Psoas muscle (tissue), 8 donors: ENCODE data around the gene GNMT. TPM values are rescaled to one million over a fixed set of nuclear protein-coding genes. Genes with fewer than 3 reads are reported as not detected.

Experiments
- ATAC-seq, 4 donors: fragments of 200-7000 bp; cut with Tn5 transposase; one replicate each; pipeline ENCODE4 v1.9.1; 2020; ENCODE audit warnings: moderate library complexity in 3 of 4, mild to moderate bottlenecking in 2 of 4
- DNase-seq, 2 donors: peaks; one replicate each; pipeline ENCODE4 v3.0.0-alpha.2; 2020
- H3K27ac ChIP-seq: fragments of 200-600 bp; one replicate; pipeline ENCODE4 v1.8.0; 2022
- H3K27me3 ChIP-seq, 3 donors: fragments of 200-600 bp in 1 of 3; one replicate each; pipeline versions ENCODE4 v1.6.1 to v1.8.0; 2013 to 2022; ENCODE audit warnings: low read length in 2 of 3, mild to moderate bottlenecking in 2 of 3, moderate library complexity in 1 of 3; ENCODE audit not compliant: insufficient read depth in 3 of 3
- H3K36me3 ChIP-seq, 2 donors: fragments of 200-600 bp in 1 of 2; one replicate each; pipeline versions ENCODE4 v1.6.1 to v1.8.0; 2013 to 2022; ENCODE audit warnings: low read depth in 1 of 2, mild to moderate bottlenecking in 1 of 2, moderate library complexity in 1 of 2; ENCODE audit not compliant: insufficient read depth in 1 of 2
- H3K4me1 ChIP-seq: fragments of 200-600 bp; one replicate; pipeline ENCODE4 v1.8.0; 2022
- H3K4me3 ChIP-seq: fragments of 200-600 bp; one replicate; pipeline ENCODE4 v1.8.0; 2022; ENCODE audit warnings: mild to moderate bottlenecking
- H3K9me3 ChIP-seq: fragments of 200-600 bp; one replicate; pipeline ENCODE4 v1.8.0; 2022
- WGBS, 3 donors: extraction: QIAGEN DNeasy Blood & Tissue Kit; methylation state at CpG; one replicate each; pipeline versions ENCODE4 v1.1.6 to v1.1.7; 2013; 5-methylcytosine and 5-hydroxymethylcytosine counted together
- intact Hi-C, 2 donors: fragments of 100-400 bp; cut with DNase I; formaldehyde crosslinking; loops; one replicate each; pipeline versions ENCODE4 v1.11.0 to v1.14.2; 2022
- polyA plus RNA-seq, 3 donors: library from polyadenylated mRNA; stranded (reverse); fragments of 200-250 nt; gene quantifications; one replicate each; pipeline ENCODE4 v1.2.3, GENCODE V29; 2013
- total RNA-seq, 4 donors: library from RNA; stranded (reverse); fragmentation: NEBNext Ultra II Directional in 2 of 4; extraction: Animal tissue kit (Norgen Biotek cat#: 25700) in 2 of 4; gene quantifications; one replicate each; pipeline versions ENCODE4 v1.2.1 to v1.2.4, GENCODE V29; 2021 to 2023
- TF ChIP-seq, protein P1 (sequence below): fragments of 200-600 bp; IDR thresholded peaks from one replicate; pipeline ENCODE4 v1.8.0; 2022; ENCODE audit warnings: antibody characterized with exemption
- donor health status: healthy with polysubstance abuse.
- donor health status: DM: no; HTN: no; CAD: no; lungs with moderate emphysema.
- donor health status: Bipolar disorder and iron deficiency.
- donor health status: healthy.
- donor health status: DM: yes; HTN: yes; CAD: no.
- donor health status: DM: no; HTN: no; CAD: no.
- donor health status: DM: no; HTN: no; CAD: no.
- donor health status: DM: yes; HTN: yes; CAD: no.

GNMT gene
- total and polyA plus RNA-seq, 7 donors = 0.09 to 0.74 (median 0.27) TPM; not detected in 1

DNA sequence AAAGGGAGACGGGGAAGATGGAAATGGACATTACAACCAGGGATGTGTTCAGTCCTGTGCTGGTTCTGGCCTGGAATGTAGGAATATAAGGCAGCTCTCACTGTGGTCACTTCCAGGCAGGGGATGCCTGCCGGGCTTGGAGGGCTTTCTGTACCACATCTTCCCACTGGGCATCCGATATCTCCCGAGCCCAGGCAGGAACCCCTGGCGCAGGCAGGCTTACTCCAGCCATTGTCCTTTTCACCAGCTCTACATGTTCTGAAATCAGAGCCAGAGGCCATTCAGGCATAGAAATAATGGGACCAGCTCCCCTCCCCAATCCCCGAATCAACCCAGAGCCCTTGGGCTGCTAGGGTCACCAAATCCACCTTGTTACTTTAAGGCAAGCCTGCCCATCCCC is 51.8 kb downstream of the GNMT start:
- peaks cover 38% of the 10 kb centered on the region for H3K4me1 ChIP-seq
- ATAC-seq (no peak), DNase-seq (no peak)
- H3K4me3 ChIP-seq = peak overlapping the region; percentile 77
- H3K27me3 ChIP-seq = no peaks in the 10 kb centered on the region
- 74 to 86% (median 75%) methylated on average over 6 of the region's 6 CpGs for WGBS, 3 donors
- intact Hi-C loops = loop anchor here in 1 of 2 donors (2.0 kb wide), 1 partner anchor 48 kb away; no protein-coding TSS in a partner anchor
- H3K9me3 ChIP-seq = no peaks in the 10 kb centered on the region
- peak overlapping the region; percentile 87 for H3K27ac ChIP-seq
- peaks cover 6 to 51% of the 10 kb centered on the region in 2 donors for H3K36me3 ChIP-seq
- TF ChIP-seq, protein P1, sequence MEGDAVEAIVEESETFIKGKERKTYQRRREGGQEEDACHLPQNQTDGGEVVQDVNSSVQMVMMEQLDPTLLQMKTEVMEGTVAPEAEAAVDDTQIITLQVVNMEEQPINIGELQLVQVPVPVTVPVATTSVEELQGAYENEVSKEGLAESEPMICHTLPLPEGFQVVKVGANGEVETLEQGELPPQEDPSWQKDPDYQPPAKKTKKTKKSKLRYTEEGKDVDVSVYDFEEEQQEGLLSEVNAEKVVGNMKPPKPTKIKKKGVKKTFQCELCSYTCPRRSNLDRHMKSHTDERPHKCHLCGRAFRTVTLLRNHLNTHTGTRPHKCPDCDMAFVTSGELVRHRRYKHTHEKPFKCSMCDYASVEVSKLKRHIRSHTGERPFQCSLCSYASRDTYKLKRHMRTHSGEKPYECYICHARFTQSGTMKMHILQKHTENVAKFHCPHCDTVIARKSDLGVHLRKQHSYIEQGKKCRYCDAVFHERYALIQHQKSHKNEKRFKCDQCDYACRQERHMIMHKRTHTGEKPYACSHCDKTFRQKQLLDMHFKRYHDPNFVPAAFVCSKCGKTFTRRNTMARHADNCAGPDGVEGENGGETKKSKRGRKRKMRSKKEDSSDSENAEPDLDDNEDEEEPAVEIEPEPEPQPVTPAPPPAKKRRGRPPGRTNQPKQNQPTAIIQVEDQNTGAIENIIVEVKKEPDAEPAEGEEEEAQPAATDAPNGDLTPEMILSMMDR = no peak

DNA sequence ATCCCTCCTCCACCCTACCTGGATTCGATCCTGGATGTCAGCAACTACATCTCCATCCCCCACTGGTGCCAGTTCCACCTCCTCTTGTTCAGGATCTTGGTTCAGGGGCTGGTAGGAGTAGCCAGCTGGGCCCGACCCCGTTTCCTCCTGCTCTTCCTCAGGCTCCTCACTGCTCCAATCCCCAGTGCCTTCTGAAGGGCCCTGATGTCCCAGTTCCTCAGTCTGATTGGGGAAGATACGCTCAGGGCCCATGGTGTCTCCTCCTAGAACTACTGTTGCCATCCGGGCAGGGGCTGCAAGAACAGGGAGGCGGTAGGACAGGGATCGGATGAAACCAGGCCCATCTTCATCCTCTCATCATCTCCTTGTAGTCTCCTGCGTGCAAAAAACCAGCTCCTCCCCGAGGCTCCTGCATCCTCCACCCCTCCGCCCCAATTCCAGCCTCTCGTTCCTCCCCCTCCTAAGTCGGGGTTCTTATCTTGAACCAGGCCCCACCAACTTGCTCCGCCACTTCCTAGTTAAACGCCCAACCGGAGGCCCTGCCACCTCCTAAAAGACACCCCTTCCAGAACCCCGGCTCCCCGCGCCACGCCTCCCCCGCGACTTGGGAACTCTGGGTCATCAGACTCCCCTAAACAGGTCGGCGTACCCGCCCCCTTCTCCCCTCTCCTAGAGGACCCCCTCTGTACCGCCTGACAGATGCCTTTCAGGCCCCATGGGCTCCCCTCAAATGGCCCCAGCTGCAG is 52.7 kb downstream of the GNMT start:
- WGBS, 3 donors = 3 to 6% (median 4%) methylated on average over 25 of the region's 25 CpGs
- TF ChIP-seq, protein P1 = no peak
- Histone ChIP-seq H3K4me1 (peaks cover 47% of the 10 kb centered on the region), H3K9me3 (no peaks in the 10 kb centered on the region), H3K36me3 (peaks cover 6 to 51% of the 10 kb centered on the region in 2 donors), H3K4me3 (peak overlapping the region; percentile 77), H3K27me3 (no peaks in the 10 kb centered on the region), H3K27ac (peak overlapping the region; percentile 87)
- no peak for ATAC-seq
- intact Hi-C loops = loop anchor here in 1 of 2 donors (2.0 kb wide), 1 partner anchor 48 kb away; no protein-coding TSS in a partner anchor
- no peak for DNase-seq

Other genes starting within 250 kb of the GNMT start
- gene PRPH2, start 238.2 kb upstream of the GNMT start, total RNA-seq = 1 to 10 TPM; 1.8 to 4.9 (median 3.1) TPM
- gene PRPH2, start 238.2 kb upstream of the GNMT start, polyA plus RNA-seq = 1 to 10 TPM in 1 of 3 donors, under 1 TPM in 2; 0.13 to 2.8 (median 0.66) TPM
- gene TBCC, start 214.7 kb upstream of the GNMT start, total RNA-seq = 10 to 100 TPM; 17.0 to 26.9 (median 18.9) TPM
- gene TBCC, start 214.7 kb upstream of the GNMT start, polyA plus RNA-seq = 10 to 100 TPM; 13.1 to 41.3 (median 29.8) TPM
- gene BICRAL, start 178.7 kb upstream of the GNMT start, total RNA-seq = 10 to 100 TPM in 2 of 4 donors, 1 to 10 TPM in 2; 6.2 to 12.2 (median 10.5) TPM
- 1 to 10 TPM; 2.8 to 5.0 (median 2.9) TPM for gene BICRAL, start 178.7 kb upstream of the GNMT start, polyA plus RNA-seq
- gene RPL7L1, start 81.1 kb upstream of the GNMT start, total RNA-seq = 10 to 100 TPM; 50.7 to 70.4 (median 62.9) TPM
- gene RPL7L1, start 81.1 kb upstream of the GNMT start, polyA plus RNA-seq = 100 to 1,000 TPM in 1 of 3 donors, 10 to 100 TPM in 2; 35.5 to 107 (median 90.6) TPM
- gene PTCRA, start 44.7 kb upstream of the GNMT start, total RNA-seq = not detected
- under 1 TPM in 1 of 3 donors, not detected in 2; 0.09 TPM for gene PTCRA, start 44.7 kb upstream of the GNMT start, polyA plus RNA-seq
- 10 to 100 TPM in 2 of 4 donors, 1 to 10 TPM in 2; 6.8 to 11.9 (median 9.5) TPM for gene CNPY3, start 31.3 kb upstream of the GNMT start, total RNA-seq
- 10 to 100 TPM in 2 of 3 donors, 1 to 10 TPM in 1; 5.7 to 13.7 (median 10.8) TPM for gene CNPY3, start 31.3 kb upstream of the GNMT start, polyA plus RNA-seq
- gene PEX6, start 18.4 kb downstream of the GNMT start, total RNA-seq = 10 to 100 TPM; 15.4 to 37.4 (median 25.8) TPM
- 10 to 100 TPM; 12.0 to 37.8 (median 16.5) TPM for gene PEX6, start 18.4 kb downstream of the GNMT start, polyA plus RNA-seq
- gene PPP2R5D, start 23.8 kb downstream of the GNMT start, total RNA-seq = 10 to 100 TPM; 25.9 to 36.4 (median 31.0) TPM
- gene PPP2R5D, start 23.8 kb downstream of the GNMT start, polyA plus RNA-seq = 10 to 100 TPM; 25.6 to 46.7 (median 27.1) TPM
- 10 to 100 TPM; 20.3 to 27.5 (median 26.9) TPM for gene MEA1, start 53.2 kb downstream of the GNMT start, total RNA-seq
- 10 to 100 TPM; 42.5 to 95.2 (median 48.6) TPM for gene MEA1, start 53.2 kb downstream of the GNMT start, polyA plus RNA-seq
- 100 to 1,000 TPM in 2 of 4 donors, 10 to 100 TPM in 2; 75.2 to 115 (median 99.1) TPM for gene KLHDC3, start 53.5 kb downstream of the GNMT start, total RNA-seq
- 100 to 1,000 TPM in 1 of 3 donors, 10 to 100 TPM in 2; 61.7 to 198 (median 97.1) TPM for gene KLHDC3, start 53.5 kb downstream of the GNMT start, polyA plus RNA-seq
- 10 to 100 TPM; 31.0 to 47.3 (median 37.5) TPM for gene RRP36, start 60.9 kb downstream of the GNMT start, total RNA-seq
- 10 to 100 TPM; 39.7 to 70.5 (median 68.2) TPM for gene RRP36, start 60.9 kb downstream of the GNMT start, polyA plus RNA-seq
- gene CUL7, start 93.1 kb downstream of the GNMT start, total RNA-seq = 10 to 100 TPM in 3 of 4 donors, 1 to 10 TPM in 1; 9.3 to 23.4 (median 20.1) TPM
- 10 to 100 TPM in 1 of 3 donors, 1 to 10 TPM in 2; 6.0 to 11.5 (median 6.5) TPM for gene CUL7, start 93.1 kb downstream of the GNMT start, polyA plus RNA-seq
- 100 to 1,000 TPM in 1 of 4 donors, 10 to 100 TPM in 3; 61.3 to 138 (median 94.5) TPM for gene MRPL2, start 98.7 kb downstream of the GNMT start, total RNA-seq
- gene MRPL2, start 98.7 kb downstream of the GNMT start, polyA plus RNA-seq = 100 to 1,000 TPM in 1 of 3 donors, 10 to 100 TPM in 2; 91.1 to 139 (median 91.2) TPM
- 10 to 100 TPM; 13.0 to 20.9 (median 15.0) TPM for gene KLC4, start 98.9 kb downstream of the GNMT start, total RNA-seq
- 10 to 100 TPM; 12.2 to 17.2 (median 13.2) TPM for gene KLC4, start 98.9 kb downstream of the GNMT start, polyA plus RNA-seq
- 1 to 10 TPM in 2 of 4 donors, under 1 TPM in 2; 0.61 to 1.6 (median 1.1) TPM for gene PTK7, start 115.6 kb downstream of the GNMT start, total RNA-seq
- gene PTK7, start 115.6 kb downstream of the GNMT start, polyA plus RNA-seq = under 1 TPM; 0.17 to 0.90 (median 0.23) TPM
- gene SRF, start 210.5 kb downstream of the GNMT start, total RNA-seq = 10 to 100 TPM; 36.4 to 46.6 (median 40.1) TPM
- gene SRF, start 210.5 kb downstream of the GNMT start, polyA plus RNA-seq = 10 to 100 TPM; 26.3 to 57.7 (median 34.7) TPM
- 10 to 100 TPM in 2 of 4 donors, 1 to 10 TPM in 2; 6.5 to 10.9 (median 9.6) TPM for gene CUL9, start 221.4 kb downstream of the GNMT start, total RNA-seq
- 10 to 100 TPM in 2 of 3 donors, 1 to 10 TPM in 1; 6.3 to 10.8 (median 10.7) TPM for gene CUL9, start 221.4 kb downstream of the GNMT start, polyA plus RNA-seq